Activated CD4-positive, alpha-beta T cell treated with anti-CD3 and anti-CD28 coated beads, Interleukin-10, Interleukin-2, amounts not matched to agents 100 ng/mL and 50 ng/mL, durations not matched to agents 16 hours and 8 hours (primary cell): ENCODE results near the gene CFL2.

Experiments
- DNase-seq: peaks from one replicate; pipeline ENCODE4 v3.0.0-alpha.2; 2020

Gene CFL2

DNA sequence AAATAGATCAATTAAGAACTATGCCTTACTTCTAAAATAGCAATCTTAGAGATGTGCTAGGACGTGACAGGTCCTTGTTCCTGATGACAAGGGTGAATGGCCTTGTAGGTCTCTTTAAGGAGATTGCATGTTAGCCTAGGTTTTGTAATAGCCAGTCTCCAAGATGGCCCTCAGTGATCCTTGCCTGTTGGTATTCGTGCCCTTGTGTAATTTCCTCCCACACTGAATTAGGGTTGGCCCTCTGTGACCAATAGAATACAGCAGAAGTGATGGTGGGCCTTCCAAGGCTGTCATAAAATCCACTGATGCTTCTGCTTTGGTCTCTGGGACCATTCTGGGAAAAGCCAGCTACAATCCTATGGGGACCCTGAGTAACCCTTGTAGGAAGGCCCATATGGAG is 46.3 kb downstream of the CFL2 start:
- DNase-seq: no peak

DNA sequence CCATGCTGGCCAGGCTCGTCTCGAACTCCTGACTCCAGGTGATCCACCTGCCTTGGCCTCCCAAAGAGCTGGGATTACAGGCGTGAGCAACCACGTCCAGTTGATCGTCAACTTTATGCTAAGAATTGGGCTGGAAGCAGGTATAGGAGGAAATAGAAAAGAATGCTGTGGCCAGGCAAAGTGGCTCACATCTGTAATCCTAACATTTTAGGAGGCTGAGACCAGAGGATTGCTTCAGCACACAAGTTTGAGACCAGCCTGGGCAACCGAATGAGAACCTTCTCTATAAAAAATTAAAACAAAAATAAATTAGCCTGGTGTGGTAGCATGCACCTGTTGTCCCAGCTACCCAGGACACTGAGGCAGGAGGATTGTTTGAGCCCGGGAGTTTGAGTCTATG is 47.4 kb downstream of the CFL2 start:
- no peak for DNase-seq

DNA sequence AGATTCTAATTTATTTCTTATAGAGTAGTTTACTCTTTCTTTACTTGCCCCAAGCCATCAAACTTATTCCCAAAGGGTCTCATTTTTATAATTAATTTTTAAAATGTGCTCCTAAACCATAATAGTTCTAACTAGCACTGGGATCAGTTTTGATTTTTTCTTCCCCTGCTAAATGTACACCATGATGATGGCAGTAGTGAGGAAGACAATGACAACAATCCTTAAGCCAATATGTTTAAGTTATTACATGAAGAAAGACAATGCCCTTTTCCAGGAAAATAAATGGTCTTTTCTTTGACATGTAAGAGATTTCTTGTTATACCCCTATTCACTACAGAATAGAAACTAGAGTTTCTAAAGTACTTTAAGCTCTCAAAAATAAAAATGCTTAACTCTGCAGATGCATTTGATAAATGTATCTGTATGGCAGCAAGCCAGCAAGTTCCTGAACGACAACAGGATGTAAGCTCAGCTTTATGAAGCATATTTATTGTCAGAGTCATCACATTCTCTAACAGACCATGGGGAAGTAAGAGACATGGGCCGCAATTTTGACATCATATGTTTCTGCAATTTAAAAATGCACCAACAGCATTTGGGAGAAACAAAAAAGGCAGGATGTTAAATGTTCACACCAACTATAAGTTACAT is 48.5 kb downstream of the CFL2 start:
- peak; percentile 31 for DNase-seq

DNA sequence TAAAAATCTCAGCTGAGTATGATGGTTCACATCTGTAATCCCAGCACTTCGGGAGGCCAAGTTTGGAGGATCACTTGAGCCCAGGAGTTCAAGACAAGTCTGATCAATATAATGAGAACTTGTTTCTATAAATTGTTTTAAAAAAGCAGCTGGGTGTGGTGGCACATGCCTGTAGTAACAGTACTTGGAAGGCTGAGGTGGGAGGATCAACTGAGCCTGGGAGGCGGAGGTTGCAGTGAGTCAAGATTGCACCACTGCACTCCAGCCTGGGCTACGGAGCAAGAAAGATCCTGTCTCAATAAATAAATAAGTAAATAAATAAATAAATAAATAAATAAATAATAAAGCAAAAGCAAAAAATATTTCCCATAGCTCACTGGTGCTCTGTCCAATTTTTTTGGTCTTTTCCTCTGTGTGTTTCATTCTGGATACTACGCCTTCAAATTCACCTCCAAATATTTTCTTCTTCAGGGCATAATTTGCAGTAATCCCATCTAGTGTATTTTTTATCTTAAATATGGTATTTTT is 51.8 kb downstream of the CFL2 start:
- no peak for DNase-seq

DNA sequence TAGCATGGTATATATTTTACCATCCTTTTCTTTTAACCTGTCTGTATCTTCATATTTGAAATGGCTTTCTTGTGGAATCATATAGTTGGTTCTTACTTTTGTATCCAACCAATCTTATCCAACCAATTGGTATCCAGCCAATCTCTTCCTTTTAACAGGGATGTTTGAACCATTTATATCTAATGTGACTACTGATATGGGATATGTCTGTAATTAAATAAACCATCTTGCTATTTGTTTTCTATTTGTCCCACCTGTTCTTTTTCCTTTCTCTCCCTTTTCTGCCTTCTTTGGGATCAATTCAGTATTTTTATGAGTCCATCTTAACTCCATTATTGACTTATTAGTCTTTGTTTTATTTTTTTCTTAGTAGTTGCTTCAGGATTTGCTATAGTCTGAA is 53.6 kb downstream of the CFL2 start:
- DNase-seq: no peak
